HG03342 (cell line): ENCODE measurements around the gene HCFC2.

ENCODE experiments used
- ATAC-seq: cut with Tn5 transposase; IDR thresholded peaks from one replicate; pipeline ENCODE4 v1.9.1; 2021; ENCODE audit warnings: mild to moderate bottlenecking, moderate library complexity; ENCODE audit not compliant: unreplicated experiment

The HCFC2 gene

GRCh38 chr12:104154286-104154685 is 90.0 kb downstream of the HCFC2 start:
- ATAC-seq: no peak

- no peak for ATAC-seq
These were observed 90.5 kb downstream of the HCFC2 start for GRCh38 chr12:104154806-104155205.
